Chondrocyte (in vitro differentiated cells): ENCODE results near the gene MYO10. TPM values are rescaled to one million over a fixed set of nuclear protein-coding genes. Genes with fewer than 3 reads are reported as not detected.

Experiments used
- DNase-seq: peaks from one replicate; pipeline ENCODE4 v3.0.0; 2021; ENCODE audit warnings: mixed read lengths, low spot score
- H3K27ac Mint-ChIP-seq: one replicate; pipeline ENCODE4 v1.8.0; 2021; ENCODE audit warnings: mild to moderate bottlenecking, moderate library complexity, mixed read lengths; ENCODE audit not compliant: unreplicated experiment
- H3K27me3 Mint-ChIP-seq: 2 replicates; pipeline ENCODE4 v1.8.0; 2021; ENCODE audit warnings: low read depth, mixed read lengths
- H3K36me3 Mint-ChIP-seq: 2 replicates; pipeline ENCODE4 v1.8.0; 2021; ENCODE audit warnings: low read depth, mixed read lengths
- H3K4me1 Mint-ChIP-seq: 2 replicates; pipeline ENCODE4 v1.8.0; 2021; ENCODE audit warnings: low read depth, mild to moderate bottlenecking, mixed read lengths
- H3K4me3 Mint-ChIP-seq: one replicate; pipeline ENCODE4 v1.8.0; 2021; ENCODE audit warnings: mild to moderate bottlenecking, moderate library complexity, mixed read lengths; ENCODE audit not compliant: unreplicated experiment
- H3K9me3 Mint-ChIP-seq: 2 replicates; pipeline ENCODE4 v1.8.0; 2021; ENCODE audit warnings: low read depth, mixed read lengths
- total RNA-seq: library from RNA; stranded (reverse); gene quantifications from 3 replicates; pipeline ENCODE4 v1.2.1, GENCODE V29; 2021
- TF ChIP-seq, protein P1 (sequence below): fragments of 200-600 bp; sonication (generic); IDR thresholded peaks from 2 replicates; pipeline ENCODE4 v1.5.0; 2021; ENCODE audit warnings: antibody characterized with exemption, mild to moderate bottlenecking, moderate library complexity

The MYO10 gene
- total RNA-seq, 1 donor from 2014 or later = 51.9 TPM

DNA sequence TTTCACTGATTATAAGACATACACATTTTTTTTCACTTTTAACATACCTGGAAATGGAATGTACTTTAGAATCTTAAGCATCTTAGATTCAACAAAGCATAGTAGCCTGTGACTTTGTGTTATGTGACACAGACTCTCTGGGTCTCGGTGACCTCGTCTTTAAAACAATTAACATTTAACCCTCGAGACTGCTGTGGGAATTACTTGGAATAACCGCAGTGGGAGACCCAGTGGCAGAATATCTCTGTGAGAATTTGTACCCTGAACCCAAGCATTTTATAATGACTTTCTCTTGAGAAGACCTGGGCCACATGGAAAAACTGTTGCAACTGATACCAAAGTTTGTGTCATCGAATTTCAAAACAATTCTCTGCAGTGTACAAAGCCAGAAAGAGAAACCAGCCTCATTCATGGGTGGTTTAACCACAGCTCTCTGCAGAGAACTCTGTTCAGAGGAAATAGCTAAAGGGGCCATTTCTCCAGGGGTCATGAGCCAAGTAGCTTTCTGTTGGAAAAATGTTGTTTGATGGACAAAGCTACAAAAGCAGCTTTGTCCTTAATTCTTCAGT, 309.3 kb downstream of the MYO10 start:
- TF ChIP-seq, protein P1, sequence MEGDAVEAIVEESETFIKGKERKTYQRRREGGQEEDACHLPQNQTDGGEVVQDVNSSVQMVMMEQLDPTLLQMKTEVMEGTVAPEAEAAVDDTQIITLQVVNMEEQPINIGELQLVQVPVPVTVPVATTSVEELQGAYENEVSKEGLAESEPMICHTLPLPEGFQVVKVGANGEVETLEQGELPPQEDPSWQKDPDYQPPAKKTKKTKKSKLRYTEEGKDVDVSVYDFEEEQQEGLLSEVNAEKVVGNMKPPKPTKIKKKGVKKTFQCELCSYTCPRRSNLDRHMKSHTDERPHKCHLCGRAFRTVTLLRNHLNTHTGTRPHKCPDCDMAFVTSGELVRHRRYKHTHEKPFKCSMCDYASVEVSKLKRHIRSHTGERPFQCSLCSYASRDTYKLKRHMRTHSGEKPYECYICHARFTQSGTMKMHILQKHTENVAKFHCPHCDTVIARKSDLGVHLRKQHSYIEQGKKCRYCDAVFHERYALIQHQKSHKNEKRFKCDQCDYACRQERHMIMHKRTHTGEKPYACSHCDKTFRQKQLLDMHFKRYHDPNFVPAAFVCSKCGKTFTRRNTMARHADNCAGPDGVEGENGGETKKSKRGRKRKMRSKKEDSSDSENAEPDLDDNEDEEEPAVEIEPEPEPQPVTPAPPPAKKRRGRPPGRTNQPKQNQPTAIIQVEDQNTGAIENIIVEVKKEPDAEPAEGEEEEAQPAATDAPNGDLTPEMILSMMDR = no peak
- no peak overlapping the region for H3K4me3 Mint-ChIP-seq
- H3K4me1 Mint-ChIP-seq = peaks cover 4% of the 10 kb centered on the region
- no peaks in the 10 kb centered on the region for H3K36me3 Mint-ChIP-seq
- peaks cover 19% of the 10 kb centered on the region for H3K27me3 Mint-ChIP-seq
- H3K9me3 Mint-ChIP-seq = no peaks in the 10 kb centered on the region
- H3K27ac Mint-ChIP-seq = no peak overlapping the region
- DNase-seq = no peak

DNA sequence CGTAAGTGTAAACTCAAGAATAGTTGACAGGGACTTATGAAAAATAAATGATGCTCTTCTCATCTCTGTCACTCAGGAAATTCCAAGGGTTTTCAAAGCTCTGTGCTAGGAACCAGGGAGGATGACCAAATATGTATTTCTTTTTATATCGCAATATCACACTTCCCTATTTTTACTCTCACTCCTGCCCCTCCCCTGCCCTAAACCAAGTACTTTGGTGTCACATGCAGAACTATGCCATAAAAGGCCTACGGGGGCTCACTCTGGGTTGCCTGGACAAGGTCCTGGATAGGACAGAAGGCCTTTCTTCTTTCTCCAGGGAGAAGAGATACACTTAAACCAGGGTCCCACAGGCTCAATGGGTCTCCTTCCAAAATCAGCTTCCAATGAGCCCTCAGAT, 311.0 kb downstream of the MYO10 start:
- DNase-seq = no peak
- peaks cover 4% of the 10 kb centered on the region for H3K4me1 Mint-ChIP-seq
- no peak overlapping the region for H3K4me3 Mint-ChIP-seq
- peaks cover 25% of the 10 kb centered on the region for H3K27me3 Mint-ChIP-seq
- no peak overlapping the region for H3K27ac Mint-ChIP-seq
- H3K9me3 Mint-ChIP-seq = no peaks in the 10 kb centered on the region
- TF ChIP-seq, protein P1 = no peak
- no peaks in the 10 kb centered on the region for H3K36me3 Mint-ChIP-seq

DNA sequence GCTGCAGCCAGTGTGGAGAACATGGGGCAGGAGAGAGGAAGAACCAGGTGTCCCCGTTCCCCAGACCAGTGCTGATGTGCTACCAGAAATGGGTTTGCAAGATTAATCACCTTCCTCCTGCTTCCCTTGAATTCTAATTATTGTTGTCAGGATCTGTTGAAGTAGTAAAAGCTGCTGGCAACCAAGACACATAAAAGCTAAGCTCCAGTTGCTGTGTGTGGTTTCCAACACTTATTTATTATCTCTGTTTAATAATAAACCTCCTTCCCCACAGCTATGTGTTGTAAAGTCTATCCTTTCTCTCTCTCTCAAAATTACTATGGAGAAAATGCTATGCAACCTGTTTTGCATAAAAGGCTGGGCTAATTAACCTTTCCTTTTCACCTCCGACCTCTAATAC, 317.0 kb downstream of the MYO10 start:
- Mint-ChIP-seq H3K9me3 (no peaks in the 10 kb centered on the region), H3K27ac (no peak overlapping the region), H3K4me1 (peaks cover 7% of the 10 kb centered on the region), H3K27me3 (peaks cover 20% of the 10 kb centered on the region), H3K4me3 (no peak overlapping the region), H3K36me3 (no peaks in the 10 kb centered on the region)
- DNase-seq = no peak
- TF ChIP-seq, protein P1 = no peak

DNA sequence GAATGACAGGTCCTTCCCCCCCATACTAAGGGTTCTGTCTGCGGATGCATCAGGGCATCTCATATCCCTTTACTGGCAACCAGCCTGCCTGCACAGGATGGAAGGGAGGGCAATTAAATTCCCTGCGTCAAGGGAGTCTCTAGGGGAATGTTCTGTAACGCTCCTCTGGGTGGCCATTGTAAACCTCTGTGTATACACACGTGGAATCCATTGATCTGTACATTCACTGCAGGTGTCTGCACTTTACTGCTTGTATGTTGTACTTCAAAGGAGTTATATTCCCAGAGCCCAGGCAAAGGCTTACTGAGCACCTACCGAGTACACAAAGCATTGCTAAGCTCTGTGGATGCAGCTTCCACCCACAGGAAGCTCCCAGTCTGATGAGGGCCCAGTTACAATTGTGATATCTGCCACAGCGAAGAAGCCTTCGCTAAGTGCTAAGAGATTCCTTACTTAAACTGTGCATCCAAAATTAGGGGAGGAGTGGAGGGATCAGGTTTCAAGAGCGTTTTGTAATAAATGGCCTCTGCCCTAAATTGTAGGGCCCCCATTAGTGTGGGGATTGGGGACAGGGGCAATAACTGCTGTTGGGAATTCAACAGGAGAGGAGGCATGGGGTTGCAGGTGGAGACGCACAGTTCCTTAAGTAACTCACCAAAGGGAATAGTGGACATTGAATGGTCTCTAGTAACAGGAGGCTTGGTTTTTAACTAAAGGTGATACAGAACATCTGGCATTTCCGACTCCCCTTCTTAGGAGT, 317.8 kb downstream of the MYO10 start:
- Mint-ChIP-seq H3K4me1 (peaks cover 7% of the 10 kb centered on the region), H3K36me3 (no peaks in the 10 kb centered on the region), H3K4me3 (no peak overlapping the region), H3K27me3 (peaks cover 21% of the 10 kb centered on the region), H3K9me3 (no peaks in the 10 kb centered on the region), H3K27ac (no peak overlapping the region)
- TF ChIP-seq, protein P1 = no peak
- DNase-seq = no peak

DNA sequence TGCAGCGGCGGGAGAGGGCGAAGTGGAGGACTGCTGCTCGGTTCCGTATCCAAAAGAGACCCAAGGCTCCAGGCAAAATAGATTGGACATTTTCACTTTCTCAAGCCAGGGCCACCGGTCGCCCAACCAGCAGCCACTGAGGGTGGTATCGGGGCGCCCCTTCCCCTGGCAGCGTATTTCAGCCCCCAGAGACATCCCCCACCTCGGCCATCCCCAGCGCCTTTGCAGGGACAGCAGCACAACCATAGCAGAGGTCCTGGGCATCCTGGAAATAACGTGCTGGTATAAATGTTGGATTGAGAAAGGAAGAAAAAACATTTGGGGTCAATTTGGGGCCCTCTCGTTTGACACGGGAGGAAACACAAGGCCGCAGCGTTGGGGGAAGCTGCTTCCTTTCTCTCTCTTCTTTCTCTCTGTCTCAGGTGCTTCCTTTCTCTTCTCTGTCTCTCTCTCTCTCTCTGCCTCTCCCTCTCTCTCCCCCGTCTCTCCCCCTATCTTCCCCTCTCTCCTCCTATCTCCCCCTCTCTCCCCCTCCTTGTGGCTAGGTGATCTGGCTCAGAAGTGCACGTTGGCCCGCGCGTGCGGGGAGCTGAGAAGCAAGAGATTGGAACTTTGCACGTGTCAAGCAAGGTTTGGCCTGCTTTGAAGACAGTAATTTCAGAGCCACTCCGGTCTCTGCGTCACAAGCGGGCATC, 318.7 kb downstream of the MYO10 start:
- no peaks in the 10 kb centered on the region for H3K9me3 Mint-ChIP-seq
- peaks cover 7% of the 10 kb centered on the region for H3K4me1 Mint-ChIP-seq
- TF ChIP-seq, protein P1 = no peak
- no peak for DNase-seq
- no peaks in the 10 kb centered on the region for H3K36me3 Mint-ChIP-seq
- H3K27me3 Mint-ChIP-seq = peaks cover 24% of the 10 kb centered on the region
- no peak overlapping the region for H3K4me3 Mint-ChIP-seq
- no peak overlapping the region for H3K27ac Mint-ChIP-seq
